DND-41 (cell line): ENCODE results near the gene MORN5.

ENCODE experiments used
- CTCF ChIP-seq: IDR thresholded peaks from 2 replicates; pipeline ENCODE4 v1.5.1; 2012; ENCODE audit warnings: borderline replicate concordance, low read length, moderate library complexity, mild to moderate bottlenecking; ENCODE audit not compliant: poor library complexity, severe bottlenecking; ENCODE audit errors: extremely low read depth
- EZH2 ChIP-seq: IDR thresholded peaks from 3 replicates; pipeline ENCODE4 v1.6.1; 2012; ENCODE audit warnings: borderline replicate concordance, low read depth, mild to moderate bottlenecking, moderate library complexity, low read length, inconsistent platforms; ENCODE audit not compliant: severe bottlenecking

DNA sequence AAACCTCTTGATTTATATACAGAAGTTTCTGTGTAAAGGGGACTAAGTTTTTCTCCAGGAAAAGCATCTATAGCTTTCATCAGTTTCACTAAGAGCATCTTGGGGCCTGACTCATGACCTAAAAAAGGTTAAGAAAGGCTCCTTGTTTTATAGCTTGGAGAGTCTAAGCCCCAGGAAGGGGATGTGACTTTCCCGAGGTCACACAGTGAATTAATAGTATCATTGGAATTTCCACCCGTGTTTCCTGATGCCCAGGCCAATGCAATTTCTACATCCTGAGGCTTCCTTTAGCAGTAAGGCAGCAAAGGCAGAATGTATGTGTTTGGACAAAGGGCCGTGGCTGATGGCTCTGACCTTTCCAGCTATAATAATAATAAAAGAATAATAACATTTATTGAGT lies 8.6 kb downstream of the MORN5 start:
- TF ChIP-seq CTCF (no peak), EZH2 (no peak)
